CD14-positive monocyte (primary cell): Measurements from ENCODE around the gene ELAC1. TPM values are rescaled to one million over a fixed set of nuclear protein-coding genes. Genes with fewer than 3 reads are reported as not detected.
A peak's percentile ranks its signal among the peaks of the same experiment; 100 is the strongest.

ENCODE experiments used
- DNase-seq, 3 donors: peaks; one replicate each; pipeline ENCODE4 v3.0.0-alpha.2; 2011 to 2022
- H2AFZ ChIP-seq: 2 replicates; pipeline ENCODE4 v1.6.0; 2012; ENCODE audit warnings: mild to moderate bottlenecking, low read depth, low read length, inconsistent platforms; ENCODE audit not compliant: insufficient read depth, poor library complexity, severe bottlenecking
- H3K27ac ChIP-seq, 2 donors: 1 replicate in 1 of 2; 2 replicates in 1 of 2; pipeline ENCODE4 v1.5.1; 2012 to 2013; ENCODE audit warnings: low read length in 2 of 2, control low read depth in 1 of 2, inconsistent platforms in 1 of 2, low read depth in 1 of 2, mild to moderate bottlenecking in 1 of 2
- H3K27me3 ChIP-seq, 2 donors: one replicate each; pipeline versions ENCODE4 v1.6.0 to v1.6.1; 2011 to 2013; ENCODE audit warnings: low read length in 2 of 2; ENCODE audit not compliant: control insufficient read depth in 2 of 2, insufficient read depth in 2 of 2
- H3K36me3 ChIP-seq, 2 donors: replicated peaks in 1 of 2; 1 replicate in 1 of 2; 2 replicates in 1 of 2; pipeline versions ENCODE4 v1.5.1 to v1.6.1; 2012 to 2013; ENCODE audit warnings: low read length in 2 of 2, control low read depth in 1 of 2, inconsistent platforms in 1 of 2, mild to moderate bottlenecking in 1 of 2; ENCODE audit not compliant: insufficient read depth in 2 of 2, control insufficient read depth in 1 of 2
- H3K4me1 ChIP-seq, 2 donors: 1 replicate in 1 of 2; 2 replicates in 1 of 2; pipeline versions ENCODE4 v1.5.1 to v1.6.1; 2012 to 2013; ENCODE audit warnings: low read length in 2 of 2, control low read depth in 1 of 2, inconsistent platforms in 1 of 2, mild to moderate bottlenecking in 1 of 2, moderate library complexity in 1 of 2; ENCODE audit not compliant: insufficient read depth in 2 of 2, control insufficient read depth in 1 of 2
- H3K4me2 ChIP-seq: replicated peaks from 2 replicates; pipeline ENCODE3; 2012; ENCODE audit warnings: low read length, moderate library complexity, mild to moderate bottlenecking; ENCODE audit not compliant: poor library complexity, severe bottlenecking; ENCODE audit errors: extremely low read depth
- H3K4me3 ChIP-seq, 3 experiments: fragments of 200-600 bp in 1 of 3; sonication (generic) in 1 of 3; replicated peaks in 1 of 3; 1 replicate in 2 of 3; 2 replicates in 1 of 3; pipeline ENCODE4 v1.5.1; 2011 to 2013; ENCODE audit warnings: low read length in 3 of 3, mild to moderate bottlenecking in 3 of 3, control low read depth in 2 of 3, low read depth in 2 of 3, inconsistent platforms in 1 of 3, moderate library complexity in 1 of 3
- H3K79me2 ChIP-seq: 2 replicates; pipeline ENCODE4 v1.6.0; 2012; ENCODE audit warnings: mild to moderate bottlenecking, control low read depth, inconsistent platforms, low read length, moderate library complexity; ENCODE audit not compliant: insufficient read depth
- H3K9ac ChIP-seq: 2 replicates; pipeline ENCODE4 v1.6.0; 2017; ENCODE audit warnings: low read length, mild to moderate bottlenecking; ENCODE audit not compliant: insufficient read depth, poor library complexity, severe bottlenecking
- H3K9me3 ChIP-seq, 2 donors: replicated peaks in 1 of 2; 1 replicate in 1 of 2; 2 replicates in 1 of 2; pipeline versions ENCODE4 v1.5.1 to v1.6.1; 2012 to 2013; ENCODE audit warnings: low read length in 2 of 2, control low read depth in 1 of 2; ENCODE audit not compliant: control insufficient read depth in 1 of 2, insufficient read depth in 1 of 2
- H4K20me1 ChIP-seq: 2 replicates; pipeline ENCODE4 v1.6.0; 2012; ENCODE audit warnings: mild to moderate bottlenecking, low read length, control low read depth, moderate library complexity; ENCODE audit not compliant: insufficient read depth
- H3K27ac Mint-ChIP-seq, 7 donors: one replicate each; pipeline ENCODE4 v1.8.0; 2020; ENCODE audit warnings: mild to moderate bottlenecking in 7 of 7, mixed read lengths in 7 of 7, moderate library complexity in 6 of 7, inconsistent platforms in 2 of 7
- H3K27me3 Mint-ChIP-seq, 3 donors: one replicate each; pipeline ENCODE4 v1.8.0; 2021 to 2022; ENCODE audit warnings: low read depth in 3 of 3, mild to moderate bottlenecking in 3 of 3, mixed read lengths in 3 of 3, moderate library complexity in 3 of 3, inconsistent platforms in 1 of 3
- H3K36me3 Mint-ChIP-seq, 2 donors: one replicate each; pipeline ENCODE4 v1.8.0; 2020; ENCODE audit warnings: mixed read lengths in 2 of 2, inconsistent platforms in 1 of 2, mild to moderate bottlenecking in 1 of 2
- H3K4me1 Mint-ChIP-seq: one replicate; pipeline ENCODE4 v1.8.0; 2020; ENCODE audit warnings: mild to moderate bottlenecking, mixed read lengths
- H3K4me3 Mint-ChIP-seq, 2 donors: one replicate each; pipeline ENCODE4 v1.8.0; 2020; ENCODE audit warnings: mild to moderate bottlenecking in 2 of 2, mixed read lengths in 2 of 2, moderate library complexity in 1 of 2
- H3K9me3 Mint-ChIP-seq, 7 donors: one replicate each; pipeline ENCODE4 v1.8.0; 2020 to 2022; ENCODE audit warnings: mixed read lengths in 7 of 7, mild to moderate bottlenecking in 6 of 7, moderate library complexity in 6 of 7, inconsistent platforms in 2 of 7
- WGBS: methylation state at CpG from one replicate; pipeline ENCODE4 v1.1.5; 2013; ENCODE audit warnings: missing lambda C conversion rate; ENCODE audit not compliant: insufficient coverage; 5-methylcytosine and 5-hydroxymethylcytosine counted together
- intact Hi-C, 2 donors: fragments of 100-400 bp; cut with micrococcal nuclease; formaldehyde crosslinking; loops; one replicate each; pipeline versions ENCODE4 v1.15.0 to v1.15.1; 2023
- polyA plus RNA-seq, 3 donors: library from polyadenylated mRNA; depleted of rRNA in 1 of 3; unstranded in 2 of 3; stranded (reverse) in 1 of 3; fragments of 300-500 nt in 2 of 3; fragments of >200 nt in 1 of 3; fragmentation: Illumina TruSeq in 2 of 3; gene quantifications; 1 replicate in 2 of 3; 2 replicates in 1 of 3; pipeline ENCODE4 v1.2.3, GENCODE V29; 2012 to 2021
- TF ChIP-seq, protein P1 (sequence below): fragments of 200-600 bp; IDR thresholded peaks from one replicate; pipeline ENCODE4 v1.8.0; 2022; ENCODE audit warnings: antibody characterized with exemption, mild to moderate bottlenecking

The ELAC1 gene
- polyA plus RNA-seq, 3 donors: 2.6 to 11.5 (median 4.5) TPM

DNA sequence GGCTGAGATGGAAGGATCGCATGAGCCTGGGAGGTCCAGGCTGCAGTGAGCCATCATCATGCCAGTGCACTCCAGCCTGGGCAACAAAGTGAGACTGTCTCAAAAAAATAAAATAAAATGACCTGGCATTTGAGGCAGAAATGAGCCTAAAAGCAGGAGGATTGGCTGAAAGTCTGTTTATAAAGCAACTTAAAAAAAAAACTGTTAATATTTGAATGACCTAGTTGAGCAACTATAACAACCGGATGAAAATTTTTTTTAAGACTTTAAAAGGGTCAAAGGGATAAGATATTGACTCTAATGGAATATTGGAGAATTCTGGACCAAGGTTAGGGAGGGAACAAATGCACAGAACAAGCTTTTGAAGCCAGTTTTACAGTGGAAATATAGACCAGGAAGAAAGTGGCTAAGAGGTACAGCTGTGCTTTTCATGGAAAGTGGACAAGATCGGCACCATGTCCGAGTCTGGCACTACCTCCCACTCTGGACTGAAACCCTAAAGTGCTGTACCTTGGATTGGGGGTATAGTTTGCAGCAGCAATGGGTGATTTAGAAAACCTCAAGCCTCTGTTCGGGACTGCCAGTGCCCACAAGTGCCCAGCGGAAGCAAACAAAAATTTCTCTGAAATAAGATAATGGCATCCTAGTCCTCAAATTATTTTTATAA is 33.2 kb upstream of the ELAC1 start:
- H3K36me3 Mint-ChIP-seq: peaks cover 63 to 83% of the 10 kb centered on the region in 2 donors

DNA sequence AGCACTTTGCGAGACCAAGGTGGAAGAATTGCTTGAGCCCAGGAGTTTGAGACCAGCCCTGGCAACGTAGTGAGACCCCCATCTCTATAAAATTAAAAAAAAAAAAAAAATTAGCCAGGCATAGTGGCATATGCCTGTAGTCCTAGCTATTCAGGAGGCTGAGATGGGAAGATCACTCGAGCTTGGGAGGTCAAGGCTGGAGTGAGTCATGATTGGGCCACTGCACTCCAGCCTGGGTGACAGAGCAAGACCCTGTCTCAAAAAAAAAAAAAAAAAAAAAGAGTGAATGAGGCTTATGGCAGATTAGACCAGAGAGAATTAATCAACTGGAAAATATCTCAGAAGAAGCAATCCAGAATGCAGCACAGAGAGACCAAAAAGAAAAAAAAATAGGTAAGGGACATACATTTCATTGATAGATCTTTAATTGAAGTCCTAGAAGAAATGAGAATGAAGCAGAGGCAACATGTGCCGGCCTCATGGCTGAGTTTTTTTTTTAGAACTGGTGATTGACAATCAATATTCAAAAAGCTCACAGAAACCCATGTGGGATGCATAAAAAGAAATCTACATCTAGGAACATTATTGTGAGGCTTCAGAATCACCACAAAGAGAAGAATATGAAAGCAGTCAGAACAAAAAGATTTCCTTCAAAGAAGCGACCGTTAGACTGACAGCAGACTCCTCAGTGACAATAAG is 32.2 kb upstream of the ELAC1 start:
- TF ChIP-seq, protein P1, sequence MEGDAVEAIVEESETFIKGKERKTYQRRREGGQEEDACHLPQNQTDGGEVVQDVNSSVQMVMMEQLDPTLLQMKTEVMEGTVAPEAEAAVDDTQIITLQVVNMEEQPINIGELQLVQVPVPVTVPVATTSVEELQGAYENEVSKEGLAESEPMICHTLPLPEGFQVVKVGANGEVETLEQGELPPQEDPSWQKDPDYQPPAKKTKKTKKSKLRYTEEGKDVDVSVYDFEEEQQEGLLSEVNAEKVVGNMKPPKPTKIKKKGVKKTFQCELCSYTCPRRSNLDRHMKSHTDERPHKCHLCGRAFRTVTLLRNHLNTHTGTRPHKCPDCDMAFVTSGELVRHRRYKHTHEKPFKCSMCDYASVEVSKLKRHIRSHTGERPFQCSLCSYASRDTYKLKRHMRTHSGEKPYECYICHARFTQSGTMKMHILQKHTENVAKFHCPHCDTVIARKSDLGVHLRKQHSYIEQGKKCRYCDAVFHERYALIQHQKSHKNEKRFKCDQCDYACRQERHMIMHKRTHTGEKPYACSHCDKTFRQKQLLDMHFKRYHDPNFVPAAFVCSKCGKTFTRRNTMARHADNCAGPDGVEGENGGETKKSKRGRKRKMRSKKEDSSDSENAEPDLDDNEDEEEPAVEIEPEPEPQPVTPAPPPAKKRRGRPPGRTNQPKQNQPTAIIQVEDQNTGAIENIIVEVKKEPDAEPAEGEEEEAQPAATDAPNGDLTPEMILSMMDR: no peak
- H3K4me3 Mint-ChIP-seq: no peak overlapping the region
- Histone ChIP-seq H3K4me1 (no peaks in the 10 kb centered on the region), H3K9ac (no peak overlapping the region), H3K79me2 (no peaks in the 10 kb centered on the region), H4K20me1 (peaks cover 6% of the 10 kb centered on the region), H3K27me3 (no peaks in the 10 kb centered on the region), H3K36me3 (peaks cover 55 to 91% of the 10 kb centered on the region in 2 donors), H3K9me3 (no peaks in the 10 kb centered on the region), H3K4me2 (no peak overlapping the region), H3K4me3 (no peak overlapping the region), H3K27ac (no peak overlapping the region), H2AFZ (no peak overlapping the region)
- peaks cover 61 to 84% of the 10 kb centered on the region in 2 donors for H3K36me3 Mint-ChIP-seq
- WGBS: 100% methylated on average over 1 of the region's 6 CpGs
- intact Hi-C loops: no loop called here
- H3K4me1 Mint-ChIP-seq: no peaks in the 10 kb centered on the region
- no peaks in the 10 kb centered on the region for H3K9me3 Mint-ChIP-seq
- peak overlapping the region in 3 of 7 donors; percentile 18 to 39 (median 30) for H3K27ac Mint-ChIP-seq
- no peaks in the 10 kb centered on the region for H3K27me3 Mint-ChIP-seq
- DNase-seq: no peak

More for the DNA sequence above, 33.2 kb upstream of the ELAC1 start:
- Histone ChIP-seq H3K79me2 (no peaks in the 10 kb centered on the region), H4K20me1 (peaks cover 6% of the 10 kb centered on the region), H3K27me3 (no peaks in the 10 kb centered on the region), H3K4me2 (no peak overlapping the region), H2AFZ (no peak overlapping the region), H3K9ac (no peak overlapping the region), H3K27ac (no peak overlapping the region), H3K4me1 (no peaks in the 10 kb centered on the region), H3K36me3 (peaks cover 45 to 90% of the 10 kb centered on the region in 2 donors), H3K9me3 (no peaks in the 10 kb centered on the region), H3K4me3 (no peak overlapping the region)
- 100% methylated on average over 3 of the region's 6 CpGs for WGBS
- intact Hi-C loops: no loop called here
- DNase-seq: no peak
- peak overlapping the region in 3 of 7 donors; percentile 8 to 30 (median 25) for H3K27ac Mint-ChIP-seq
- H3K4me3 Mint-ChIP-seq: no peak overlapping the region
- TF ChIP-seq, protein P1: no peak
- no peaks in the 10 kb centered on the region for H3K9me3 Mint-ChIP-seq
- no peaks in the 10 kb centered on the region for H3K27me3 Mint-ChIP-seq
- no peaks in the 10 kb centered on the region for H3K4me1 Mint-ChIP-seq
